HG03045 (cell line): ENCODE results near the gene PCCB.
"Not testable (repeated sequence)": the region's sequence is repeated elsewhere in the genome, so short reads cannot be mapped to it uniquely, and the experiment has no call there.

Experiments
- ATAC-seq: cut with Tn5 transposase; IDR thresholded peaks from one replicate; pipeline ENCODE4 v1.9.1; 2021; ENCODE audit warnings: mild to moderate bottlenecking, moderate library complexity; ENCODE audit not compliant: unreplicated experiment

Gene PCCB

DNA sequence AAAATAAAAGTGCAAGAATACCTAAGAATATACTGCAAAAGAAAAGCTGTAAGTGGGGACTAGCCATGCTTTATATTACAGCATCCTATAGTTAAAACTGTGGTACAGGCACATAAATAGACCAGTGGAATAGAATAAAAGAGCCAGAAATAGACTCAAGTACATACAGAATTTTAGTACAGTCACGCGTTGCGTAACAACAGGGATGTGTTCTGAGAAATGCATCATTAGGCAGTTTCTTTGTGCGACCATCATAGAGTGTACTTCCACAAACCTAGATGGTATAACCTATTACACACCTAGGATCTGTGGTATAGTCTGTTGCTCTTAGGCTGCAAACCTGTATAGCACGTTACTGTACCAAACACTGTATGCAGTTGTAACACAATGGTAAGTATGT, 61.8 kb downstream of the PCCB start:
- ATAC-seq: no peak

DNA sequence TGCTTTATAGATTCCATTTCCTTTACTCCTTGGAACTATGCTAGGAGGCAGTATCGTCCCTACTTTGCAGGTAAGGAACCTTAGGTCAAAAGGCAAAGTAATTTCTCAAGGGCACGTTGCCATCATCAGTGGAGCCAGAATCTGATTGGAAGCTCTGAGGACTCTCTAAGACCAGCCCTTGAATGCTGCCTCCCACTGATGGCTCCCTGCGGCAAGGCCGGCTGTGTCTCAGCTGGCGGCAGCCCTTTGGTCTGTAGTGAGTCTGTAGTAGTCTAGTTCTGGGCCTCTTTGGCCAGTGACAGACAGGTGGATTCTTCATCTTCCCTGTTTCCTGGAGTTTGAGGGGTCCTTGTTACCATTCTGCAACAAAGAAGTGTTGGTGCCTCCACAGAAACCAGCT, 76.2 kb downstream of the PCCB start:
- no peak for ATAC-seq

DNA sequence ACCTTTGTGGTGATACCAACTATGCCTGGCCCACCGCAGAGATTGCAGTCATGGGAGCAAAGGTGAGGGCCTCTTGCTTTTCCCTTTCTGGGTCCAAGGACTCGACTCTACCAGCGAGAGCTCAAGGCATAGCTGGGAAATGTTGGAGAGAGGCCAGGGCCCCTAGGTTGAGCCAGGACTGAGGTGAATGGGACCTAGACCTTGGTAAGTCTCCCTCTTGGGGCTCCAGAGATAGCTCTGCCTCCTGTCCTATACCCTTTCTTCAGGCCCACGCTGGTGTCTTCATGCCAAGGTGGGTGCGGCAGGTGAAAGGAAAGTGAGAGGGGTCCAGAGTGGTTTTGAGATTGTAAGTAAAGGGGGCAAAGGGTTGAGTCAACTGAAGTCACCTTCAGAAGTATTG, 77.5 kb downstream of the PCCB start:
- ATAC-seq: no peak

DNA sequence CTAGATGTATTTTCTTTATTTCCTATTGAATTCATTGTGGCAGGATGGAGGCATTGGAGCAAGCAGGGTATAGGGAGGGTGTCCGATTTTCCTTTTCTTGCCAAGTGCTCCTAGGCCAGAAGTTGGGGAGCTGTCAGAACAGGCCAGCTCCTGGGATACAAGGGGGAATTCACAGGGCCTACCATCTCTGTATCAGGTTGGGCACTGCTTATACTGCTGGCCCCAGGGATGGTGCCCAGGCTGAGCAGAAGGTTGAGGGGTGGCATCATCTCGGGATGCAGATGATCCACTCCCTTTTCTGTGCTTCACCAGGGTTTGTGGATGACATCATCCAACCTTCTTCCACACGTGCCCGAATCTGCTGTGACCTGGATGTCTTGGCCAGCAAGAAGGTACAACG, 79.5 kb downstream of the PCCB start:
- ATAC-seq: no peak

DNA sequence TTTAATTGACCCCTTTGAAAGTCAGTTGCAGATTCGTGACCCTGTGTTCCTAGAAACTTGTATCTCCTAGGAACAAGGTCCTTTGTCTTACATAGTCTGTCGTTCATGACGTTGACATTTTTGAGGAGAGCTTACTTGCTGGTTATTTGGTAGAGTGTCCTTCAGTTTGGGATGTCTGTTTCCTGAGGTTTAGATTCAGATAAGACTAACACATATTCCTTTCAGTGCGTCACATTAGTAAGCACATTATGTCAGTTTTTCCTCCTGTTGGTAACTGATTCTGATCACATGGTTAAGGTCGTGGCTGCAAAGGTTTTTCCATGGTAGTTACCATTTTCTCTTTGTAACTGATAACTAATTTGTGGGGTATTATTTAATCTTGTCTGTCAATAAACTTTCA, 80.8 kb downstream of the PCCB start:
- ATAC-seq: no peak

DNA sequence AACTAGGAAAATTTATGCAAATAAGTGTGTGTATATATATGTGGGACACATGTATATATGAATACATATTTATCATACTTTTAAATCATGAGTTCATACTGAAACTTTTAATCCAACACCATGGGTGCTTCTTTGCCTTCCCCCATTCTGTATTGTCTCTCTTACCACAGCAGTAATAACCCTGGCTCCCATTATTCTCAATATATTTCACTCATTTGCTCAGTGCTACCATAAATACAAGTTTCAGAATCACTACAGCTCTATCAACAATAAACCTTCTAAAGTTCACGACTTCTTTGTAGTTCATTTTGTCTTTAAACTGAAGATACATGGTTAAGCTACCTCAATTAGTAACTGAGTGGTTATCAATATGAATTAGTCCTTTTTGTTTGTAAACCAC, 82.2 kb downstream of the PCCB start:
- no peak for ATAC-seq

DNA sequence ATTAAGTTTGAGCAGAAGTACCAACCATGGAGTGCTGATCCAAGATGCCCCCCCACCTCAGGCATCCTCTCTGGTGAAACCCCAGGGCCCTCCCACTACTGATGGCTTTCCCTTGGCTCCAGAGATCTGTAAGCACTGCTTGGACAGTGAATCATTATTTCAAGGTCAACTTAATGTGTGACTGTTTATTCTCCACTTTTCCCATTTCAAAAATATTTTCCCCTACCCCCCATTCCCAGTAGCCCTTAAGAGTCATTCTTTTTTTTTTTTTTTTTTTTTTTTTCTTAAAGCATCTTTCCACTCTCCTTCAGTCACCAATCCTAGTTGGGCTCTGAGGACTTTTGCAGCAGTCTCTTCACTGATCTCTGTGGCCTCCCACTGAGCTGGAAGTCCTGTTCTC, 82.6 kb downstream of the PCCB start:
- no peak for ATAC-seq

DNA sequence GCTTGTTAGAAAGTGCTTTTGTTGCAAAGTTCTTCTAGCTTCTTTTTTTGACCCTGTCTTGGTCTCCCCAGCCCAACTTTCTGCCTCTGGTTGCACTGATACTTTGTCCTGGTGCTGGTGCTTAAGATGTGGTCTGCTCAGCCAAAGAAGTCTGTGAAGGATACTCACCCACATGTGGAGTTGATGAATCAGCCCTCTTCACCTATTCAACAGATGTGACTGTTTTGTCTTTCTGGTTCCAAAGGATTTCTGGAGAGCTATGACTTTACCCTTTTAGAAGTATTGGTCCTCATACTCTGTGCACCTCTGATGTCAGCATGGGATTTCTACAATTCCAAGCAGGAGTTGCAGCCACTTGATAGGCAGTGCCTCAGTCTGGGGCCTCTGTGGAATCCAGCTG, 84.1 kb downstream of the PCCB start:
- no peak for ATAC-seq

DNA sequence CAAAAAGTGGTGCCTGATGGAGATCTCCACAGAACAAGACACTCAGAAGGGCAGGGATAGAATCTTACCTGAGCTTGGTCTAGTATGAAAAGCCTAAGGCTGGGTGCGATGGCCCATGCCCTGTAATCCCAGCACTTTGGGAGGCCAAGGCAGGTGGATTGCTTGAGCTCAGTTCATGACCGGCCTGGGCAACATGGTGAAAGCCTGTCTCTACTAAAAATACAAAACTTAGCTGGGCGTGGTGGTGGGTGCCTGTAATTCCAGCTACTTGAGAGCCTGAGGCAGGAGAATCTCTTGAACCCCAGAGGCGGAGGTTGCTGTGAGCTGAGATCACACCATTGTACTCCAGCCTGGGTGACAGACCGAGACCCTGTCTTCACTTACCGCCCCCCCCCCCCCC, 84.6 kb downstream of the PCCB start:
- not testable (repeated sequence) for ATAC-seq

DNA sequence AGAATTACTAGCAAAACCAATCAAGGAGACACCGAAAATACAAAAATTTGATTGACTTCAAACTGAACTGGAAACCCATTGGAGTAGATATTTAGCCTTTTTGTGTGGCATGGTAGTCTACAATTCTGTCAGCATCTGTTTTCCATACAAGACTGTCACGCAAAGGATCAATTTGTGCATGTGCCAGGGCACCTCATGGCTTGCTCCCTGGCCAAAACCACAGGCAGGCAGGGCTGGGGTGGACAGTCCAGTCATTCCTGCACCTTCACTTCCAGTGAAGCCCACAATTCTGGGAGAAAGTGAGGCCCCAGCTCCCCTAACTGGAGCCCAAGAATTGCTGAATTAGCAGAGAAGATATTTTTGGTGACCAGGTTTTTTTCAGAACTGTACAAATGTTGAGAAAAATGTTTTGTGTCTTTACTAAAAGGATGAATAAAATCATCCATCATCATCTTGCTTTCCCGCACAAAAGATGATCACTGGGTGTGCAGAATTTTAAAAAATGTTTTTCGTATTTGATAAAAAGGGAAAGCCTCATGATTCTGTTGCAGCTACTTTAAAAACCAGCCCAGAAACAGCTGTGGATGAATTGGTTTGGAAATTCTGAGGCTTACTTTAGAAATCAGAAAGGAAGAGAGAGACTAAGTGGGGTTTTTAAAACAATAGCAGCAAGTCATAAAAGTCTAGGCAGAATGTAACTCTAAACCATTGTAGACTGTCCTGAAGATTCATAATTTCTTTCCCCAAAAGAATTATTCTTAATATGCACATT, 86.4 kb downstream of the PCCB start:
- ATAC-seq: no peak

DNA sequence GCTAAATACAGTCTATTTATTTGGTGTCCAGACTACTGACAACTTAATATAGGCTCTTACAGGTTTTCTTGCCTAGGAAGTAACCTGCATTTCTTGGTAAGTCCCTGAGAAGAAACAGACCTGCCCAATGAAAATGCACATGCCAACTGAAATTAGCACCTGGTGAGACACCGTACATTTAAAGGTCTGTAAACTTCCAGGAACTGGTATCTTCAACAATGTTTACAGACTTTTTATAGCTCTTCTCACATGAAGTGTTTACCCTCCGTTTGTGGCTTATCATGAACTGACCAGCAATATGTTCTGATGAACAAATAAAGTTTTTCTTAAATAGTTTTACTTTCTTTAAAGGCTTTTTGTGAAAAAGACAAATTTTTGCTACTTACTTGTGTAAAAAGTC, 93.3 kb downstream of the PCCB start:
- ATAC-seq: no peak

DNA sequence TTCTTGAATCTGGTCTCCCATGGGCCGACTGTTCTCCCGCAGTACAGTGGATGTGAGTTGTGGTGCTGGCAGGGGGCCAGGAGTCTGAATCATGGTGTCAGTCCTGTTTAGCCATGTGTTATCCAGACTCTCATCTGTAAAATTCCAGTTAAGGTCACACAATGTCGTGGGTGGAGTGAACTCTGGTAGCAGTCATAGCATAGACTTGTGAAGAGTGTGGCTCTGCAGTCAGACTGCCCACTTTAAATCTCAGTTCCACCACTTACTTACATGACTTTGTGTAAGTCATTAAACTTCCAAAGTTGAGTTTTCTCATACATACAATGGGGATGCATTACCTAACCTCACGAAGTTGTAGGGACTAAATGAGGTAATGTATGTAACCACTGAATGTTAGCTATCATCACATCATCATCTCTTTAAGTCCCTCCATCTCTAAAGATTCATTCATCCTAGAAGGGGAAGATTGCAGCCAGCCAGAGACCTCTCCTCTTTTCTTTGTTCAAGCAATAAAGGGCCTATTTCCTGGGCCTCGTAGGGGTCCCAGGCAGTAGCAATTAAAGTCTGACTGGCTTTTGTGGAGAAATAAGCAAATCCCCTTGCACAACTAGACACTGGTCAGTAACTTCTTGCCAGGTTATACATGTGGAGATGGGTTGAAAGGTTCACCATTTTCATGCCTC, 93.9 kb downstream of the PCCB start:
- ATAC-seq: no peak

DNA sequence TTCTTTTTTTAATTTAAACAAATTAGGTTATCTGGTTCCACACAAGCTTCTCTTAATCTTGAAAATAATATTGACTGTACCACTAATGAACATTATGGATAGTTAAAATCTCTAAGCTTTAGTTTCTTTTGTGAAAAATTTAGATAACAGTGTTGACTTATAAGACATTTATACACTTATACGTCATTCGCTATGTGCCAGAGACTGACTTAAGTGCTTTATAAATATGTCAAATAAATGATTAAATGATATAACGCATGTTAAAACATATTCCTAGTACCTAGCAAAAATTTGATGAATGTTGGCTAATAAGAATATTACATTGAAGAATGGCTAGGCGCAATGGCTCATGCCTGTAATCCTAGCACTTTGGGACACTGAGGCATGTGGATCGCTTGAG, 96.3 kb downstream of the PCCB start:
- ATAC-seq: no peak

DNA sequence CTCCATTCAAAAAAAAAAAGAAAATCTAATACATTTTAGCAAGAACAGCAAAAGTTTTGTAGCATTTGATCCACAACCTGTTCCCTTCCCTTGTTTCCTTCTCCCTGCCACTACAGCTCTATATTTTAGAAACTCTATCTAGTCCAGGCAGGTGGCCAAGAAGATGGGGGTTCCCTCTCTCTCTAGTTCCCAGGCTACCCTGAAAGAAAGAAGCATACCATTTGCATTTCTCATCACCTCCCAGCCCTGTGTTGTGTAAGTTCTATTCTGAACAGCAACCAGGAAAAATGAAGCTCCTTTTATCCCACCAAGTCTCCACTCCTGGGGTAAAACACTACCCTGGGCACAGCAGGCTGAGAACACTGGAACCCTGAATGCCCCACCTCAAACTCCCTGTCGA, 100.0 kb downstream of the PCCB start:
- no peak for ATAC-seq

DNA sequence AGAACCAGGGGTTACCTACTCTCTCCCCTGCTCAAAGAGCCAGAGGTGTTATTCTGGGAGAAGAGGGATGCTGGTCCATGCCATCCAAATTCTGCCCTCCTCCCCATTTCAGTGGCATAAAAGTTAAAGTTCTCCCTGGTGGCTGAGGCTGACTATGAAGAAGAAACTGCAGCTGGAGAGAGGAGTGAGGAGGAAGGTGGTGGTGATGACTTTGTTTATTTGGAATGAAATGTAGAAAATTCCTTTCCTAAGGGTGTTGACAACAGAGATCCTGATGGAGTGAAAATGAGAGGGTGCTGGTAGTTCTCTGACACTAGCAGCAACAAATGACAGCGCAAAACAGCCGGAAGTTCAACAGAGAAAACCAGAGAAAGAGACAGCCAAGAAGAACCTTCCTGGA, 100.4 kb downstream of the PCCB start:
- no peak for ATAC-seq

DNA sequence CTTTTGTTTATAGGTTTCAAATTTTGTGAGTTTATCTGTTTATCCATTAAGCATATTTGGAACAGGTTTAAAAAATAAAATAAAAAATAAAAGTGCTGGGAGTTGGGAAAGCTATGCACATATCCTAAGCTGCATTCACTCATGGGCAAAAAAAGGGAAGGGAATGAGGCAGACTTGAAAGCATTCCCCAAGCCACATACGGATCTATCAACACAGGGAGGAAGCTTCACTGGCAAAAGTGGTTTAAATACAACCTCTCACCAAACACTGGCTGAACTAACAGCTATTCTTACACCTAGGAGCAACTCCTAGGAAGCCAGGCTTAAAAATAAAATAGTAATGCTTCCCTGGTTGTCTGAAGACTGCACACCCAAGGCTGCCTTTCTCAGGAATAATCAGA, 101.2 kb downstream of the PCCB start:
- no peak for ATAC-seq

DNA sequence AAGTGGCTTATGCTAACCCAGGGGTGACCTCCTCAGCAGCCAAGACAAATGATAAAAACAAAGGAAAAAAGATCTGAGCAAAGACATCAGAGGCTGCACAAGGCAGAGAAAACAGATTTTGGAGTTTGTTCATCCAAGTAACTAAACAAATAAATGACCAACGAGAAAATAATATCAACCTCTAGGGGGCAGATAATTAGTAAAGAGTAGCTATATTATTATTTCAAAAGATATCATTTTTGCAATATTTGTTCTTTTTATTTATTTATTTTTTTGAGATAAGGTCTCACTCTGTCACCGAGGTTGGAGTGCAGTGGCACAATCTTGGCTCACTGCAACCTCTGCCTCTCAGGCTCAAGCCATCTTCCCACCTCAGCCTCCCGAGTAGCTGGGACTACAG, 101.8 kb downstream of the PCCB start:
- no peak for ATAC-seq

DNA sequence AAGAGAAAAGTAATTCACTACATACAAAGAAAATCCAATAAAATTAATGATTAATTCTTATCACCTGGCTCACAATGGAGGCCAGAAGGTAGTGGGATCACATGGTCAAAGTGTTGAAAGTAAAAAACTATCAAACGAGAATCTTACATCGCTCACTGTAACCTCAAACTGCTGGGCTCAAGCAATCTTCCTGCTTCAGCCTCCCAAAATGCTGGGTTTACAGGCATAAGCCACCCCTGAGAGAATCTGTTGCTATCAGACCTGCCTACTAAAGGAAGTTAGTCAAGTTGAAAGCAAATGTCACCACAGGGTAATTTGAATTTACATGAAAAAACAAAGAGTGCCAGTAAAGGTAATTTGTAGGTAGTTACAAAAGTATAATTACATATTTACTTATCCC, 103.3 kb downstream of the PCCB start:
- ATAC-seq: peak; percentile 75

DNA sequence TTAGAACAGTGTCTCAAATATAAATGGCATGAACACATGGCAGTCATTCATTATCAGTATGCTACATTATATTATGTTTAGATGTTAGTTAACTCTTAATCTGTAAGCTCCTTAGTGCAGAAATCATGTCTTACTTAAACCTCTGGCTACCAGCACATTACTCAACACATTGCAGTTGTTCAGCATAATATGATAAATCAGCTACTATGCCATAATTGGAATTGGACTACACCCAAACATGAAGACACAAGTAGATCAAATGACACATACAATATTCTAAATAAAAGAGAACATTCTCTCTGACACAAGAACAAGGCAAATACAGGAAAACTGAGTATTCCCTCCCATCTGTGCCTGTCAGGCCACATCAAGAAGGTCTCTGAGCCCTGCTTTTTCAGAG, 116.1 kb downstream of the PCCB start:
- no peak for ATAC-seq

DNA sequence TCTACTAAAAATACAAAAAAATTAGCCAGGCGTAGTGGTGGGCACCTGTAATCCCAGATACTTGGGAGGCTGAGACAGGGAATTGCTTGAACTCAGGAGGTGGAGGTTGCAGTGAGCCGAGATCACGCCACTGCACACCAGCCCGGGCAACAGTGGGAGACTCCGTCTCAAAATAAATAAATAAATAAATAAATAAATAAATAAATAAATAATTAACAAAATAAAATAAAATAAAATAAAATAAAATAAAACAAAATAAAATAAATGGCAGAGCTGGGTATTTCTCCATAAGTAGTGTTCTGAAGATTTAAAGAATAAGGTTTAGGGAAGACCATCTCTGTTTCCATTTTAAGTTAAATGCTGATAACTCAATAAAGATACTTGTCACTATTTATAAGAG, 125.7 kb downstream of the PCCB start:
- ATAC-seq: not testable (repeated sequence)

DNA sequence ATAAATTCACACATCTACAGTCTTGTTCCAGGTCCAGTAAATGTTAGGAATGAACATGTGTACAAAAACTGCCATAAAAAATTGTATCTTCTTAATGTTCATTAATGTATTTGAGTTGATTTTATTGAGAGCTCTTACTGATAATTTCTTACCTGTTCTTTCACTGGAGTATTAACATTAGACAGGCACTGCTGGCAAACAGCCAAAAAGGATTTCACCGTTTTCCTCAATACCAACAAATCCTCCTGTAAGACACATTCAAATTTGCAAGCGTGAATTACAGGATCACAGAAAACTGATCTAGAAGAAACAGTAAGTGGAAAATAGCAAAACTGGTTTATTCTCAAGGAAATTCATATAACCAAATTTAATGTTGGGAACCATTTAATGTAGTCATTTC, 127.4 kb downstream of the PCCB start:
- ATAC-seq: no peak

DNA sequence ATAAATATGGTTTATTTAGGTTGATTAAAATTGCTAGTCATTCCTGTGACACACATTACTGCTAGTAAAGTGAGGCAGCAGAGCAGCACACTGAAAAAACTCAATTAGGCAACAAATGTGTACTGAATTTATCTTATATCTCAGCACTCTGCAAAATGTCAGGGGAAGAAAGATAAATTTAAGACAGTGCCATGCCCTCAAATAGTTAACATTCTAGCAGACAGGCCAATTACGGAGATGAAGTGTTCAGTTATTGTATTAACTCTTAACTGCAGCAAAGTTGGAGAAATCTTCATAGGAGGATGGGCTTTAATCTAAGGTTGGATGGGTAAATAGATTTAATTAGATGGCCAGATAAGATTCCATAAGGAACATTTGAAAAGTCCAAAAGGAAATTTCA, 127.9 kb downstream of the PCCB start:
- ATAC-seq: no peak
